ENCODE data around the gene HMOX2.

DNA sequence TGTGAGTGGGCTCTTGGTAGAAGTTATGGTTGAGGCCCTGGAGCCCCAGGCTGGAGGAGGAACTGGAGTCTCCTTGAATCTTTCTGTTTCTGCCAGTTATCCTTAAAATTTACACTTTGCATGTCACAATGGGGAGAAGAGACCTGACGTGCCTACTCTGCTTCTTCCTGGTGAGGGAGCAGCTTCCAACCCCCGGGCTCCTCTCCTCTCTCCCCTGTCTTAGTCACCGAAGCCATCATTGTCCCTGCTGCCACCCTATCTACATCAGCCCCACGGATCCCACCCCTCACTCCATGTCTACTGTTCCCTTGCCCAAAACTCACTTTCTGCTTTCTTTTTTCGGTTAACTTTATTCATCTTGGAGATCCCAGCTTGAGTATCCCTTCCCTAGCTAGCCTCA, 32.9 kb upstream of the HMOX2 start:
- TF ChIP-seq ISL1 (CRISPR knock-in tag; IDR thresholded peaks at IDR 0.05) = no peak
- no peak for TF ChIP-seq ZFP3 (CRISPR knock-in tag; IDR thresholded peaks at IDR 0.05)
- TF ChIP-seq ESRRG (CRISPR knock-in tag; IDR thresholded peaks at IDR 0.05) = no peak
- TF ChIP-seq, protein P1, sequence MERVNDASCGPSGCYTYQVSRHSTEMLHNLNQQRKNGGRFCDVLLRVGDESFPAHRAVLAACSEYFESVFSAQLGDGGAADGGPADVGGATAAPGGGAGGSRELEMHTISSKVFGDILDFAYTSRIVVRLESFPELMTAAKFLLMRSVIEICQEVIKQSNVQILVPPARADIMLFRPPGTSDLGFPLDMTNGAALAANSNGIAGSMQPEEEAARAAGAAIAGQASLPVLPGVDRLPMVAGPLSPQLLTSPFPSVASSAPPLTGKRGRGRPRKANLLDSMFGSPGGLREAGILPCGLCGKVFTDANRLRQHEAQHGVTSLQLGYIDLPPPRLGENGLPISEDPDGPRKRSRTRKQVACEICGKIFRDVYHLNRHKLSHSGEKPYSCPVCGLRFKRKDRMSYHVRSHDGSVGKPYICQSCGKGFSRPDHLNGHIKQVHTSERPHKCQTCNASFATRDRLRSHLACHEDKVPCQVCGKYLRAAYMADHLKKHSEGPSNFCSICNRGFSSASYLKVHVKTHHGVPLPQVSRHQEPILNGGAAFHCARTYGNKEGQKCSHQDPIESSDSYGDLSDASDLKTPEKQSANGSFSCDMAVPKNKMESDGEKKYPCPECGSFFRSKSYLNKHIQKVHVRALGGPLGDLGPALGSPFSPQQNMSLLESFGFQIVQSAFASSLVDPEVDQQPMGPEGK (CRISPR knock-in tag; IDR thresholded peaks at IDR 0.05; ENCODE audit: borderline replicate concordance) = no peak
- no peak for TF ChIP-seq ARNTL (CRISPR knock-in tag; IDR thresholded peaks at IDR 0.05; ENCODE audit: borderline replicate concordance, low read depth)
- TF ChIP-seq CSDC2 (CRISPR knock-in tag; IDR thresholded peaks at IDR 0.05) = no peak
- TF ChIP-seq, protein P2, sequence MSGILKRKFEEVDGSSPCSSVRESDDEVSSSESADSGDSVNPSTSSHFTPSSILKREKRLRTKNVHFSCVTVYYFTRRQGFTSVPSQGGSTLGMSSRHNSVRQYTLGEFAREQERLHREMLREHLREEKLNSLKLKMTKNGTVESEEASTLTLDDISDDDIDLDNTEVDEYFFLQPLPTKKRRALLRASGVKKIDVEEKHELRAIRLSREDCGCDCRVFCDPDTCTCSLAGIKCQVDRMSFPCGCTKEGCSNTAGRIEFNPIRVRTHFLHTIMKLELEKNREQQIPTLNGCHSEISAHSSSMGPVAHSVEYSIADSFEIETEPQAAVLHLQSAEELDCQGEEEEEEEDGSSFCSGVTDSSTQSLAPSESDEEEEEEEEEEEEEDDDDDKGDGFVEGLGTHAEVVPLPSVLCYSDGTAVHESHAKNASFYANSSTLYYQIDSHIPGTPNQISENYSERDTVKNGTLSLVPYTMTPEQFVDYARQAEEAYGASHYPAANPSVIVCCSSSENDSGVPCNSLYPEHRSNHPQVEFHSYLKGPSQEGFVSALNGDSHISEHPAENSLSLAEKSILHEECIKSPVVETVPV (CRISPR knock-in tag; IDR thresholded peaks at IDR 0.05) = no peak
- TF ChIP-seq GLIS3 (CRISPR knock-in tag; IDR thresholded peaks at IDR 0.05) = no peak
- TF ChIP-seq ZFP30 (CRISPR knock-in tag; IDR thresholded peaks at IDR 0.05) = no peak
- TF ChIP-seq, protein P3, sequence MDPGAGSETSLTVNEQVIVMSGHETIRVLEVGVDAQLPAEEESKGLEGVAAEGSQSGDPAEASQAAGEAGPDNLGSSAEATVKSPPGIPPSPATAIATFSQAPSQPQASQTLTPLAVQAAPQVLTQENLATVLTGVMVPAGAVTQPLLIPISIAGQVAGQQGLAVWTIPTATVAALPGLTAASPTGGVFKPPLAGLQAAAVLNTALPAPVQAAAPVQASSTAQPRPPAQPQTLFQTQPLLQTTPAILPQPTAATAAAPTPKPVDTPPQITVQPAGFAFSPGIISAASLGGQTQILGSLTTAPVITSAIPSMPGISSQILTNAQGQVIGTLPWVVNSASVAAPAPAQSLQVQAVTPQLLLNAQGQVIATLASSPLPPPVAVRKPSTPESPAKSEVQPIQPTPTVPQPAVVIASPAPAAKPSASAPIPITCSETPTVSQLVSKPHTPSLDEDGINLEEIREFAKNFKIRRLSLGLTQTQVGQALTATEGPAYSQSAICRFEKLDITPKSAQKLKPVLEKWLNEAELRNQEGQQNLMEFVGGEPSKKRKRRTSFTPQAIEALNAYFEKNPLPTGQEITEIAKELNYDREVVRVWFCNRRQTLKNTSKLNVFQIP (CRISPR knock-in tag; IDR thresholded peaks at IDR 0.05; ENCODE audit: borderline replicate concordance, low read depth) = no peak

Measured in SK-N-SH treated with all-trans-retinoic acid at 6 μM for 48 hours (cell line).